Endothelial cell of umbilical vein (primary cell): ENCODE data around the gene WDR90. TPM values are rescaled to one million over a fixed set of nuclear protein-coding genes. Genes with fewer than 3 reads are reported as not detected.
A peak's percentile ranks its signal among the peaks of the same experiment; 100 is the strongest.

Source experiments
- BruUV-seq: library from RNA; stranded (reverse); fragments of 400-500 nt; replicated peaks from 2 replicates; lab custom pipeline; 2021; lab: Mats Ljungman, UMichigan
- CTCF ChIA-PET: fragments of 300-600, 350-600 bp; sonication (Branson Sonifier 250); formaldehyde crosslinking; loops from one replicate; lab custom pipeline; 2021; ENCODE audit warnings: antibody characterized with exemption, inconsistent platforms; lab: Charles Lee
- POLR2A ChIA-PET: fragments of 300-600, 350-600 bp; sonication (Branson Sonifier 250); formaldehyde crosslinking; loops from one replicate; lab custom pipeline; 2021; ENCODE audit warnings: antibody characterized with exemption, inconsistent platforms; lab: Charles Lee
- DNase-seq: peaks from one replicate; pipeline ENCODE4 v3.0.0-alpha.2; 2011; ENCODE audit warnings: low read depth, low spot score
- FAIRE-seq: peaks from 2 replicates; lab custom pipeline; 2011; peaks lifted over from hg19 to GRCh38; lab: Jason Lieb, UNC
- H2AFZ ChIP-seq: 2 replicates; pipeline ENCODE4 v1.6.0; 2012; ENCODE audit warnings: low read depth, low read length, control low read depth, inconsistent platforms
- H3K27ac ChIP-seq: 2 replicates; pipeline ENCODE4 v1.5.1; 2011; ENCODE audit warnings: low read depth, mild to moderate bottlenecking, control low read depth, low read length, moderate library complexity; ENCODE audit not compliant: insufficient read depth
- H3K27me3 ChIP-seq, 2 experiments: 2 replicates each; pipeline versions ENCODE4 v1.6.0 to v1.6.1; 2011; ENCODE audit warnings: low read length in 2 of 2, mixed read lengths in 1 of 2; ENCODE audit not compliant: control insufficient read depth in 2 of 2, insufficient read depth in 2 of 2
- H3K36me3 ChIP-seq, 2 experiments: 2 replicates in 1 of 2; 3 replicates in 1 of 2; pipeline ENCODE4 v1.5.1; 2011; ENCODE audit warnings: low read length in 2 of 2, mild to moderate bottlenecking in 1 of 2, moderate library complexity in 1 of 2; ENCODE audit not compliant: control insufficient read depth in 2 of 2, insufficient read depth in 2 of 2; ENCODE audit errors: extremely low read depth in 1 of 2
- H3K4me1 ChIP-seq: 3 replicates; pipeline ENCODE4 v1.5.1; 2011; ENCODE audit warnings: mild to moderate bottlenecking, low read length; ENCODE audit not compliant: control insufficient read depth, insufficient read depth; ENCODE audit errors: extremely low read depth
- H3K4me2 ChIP-seq: 2 replicates; pipeline ENCODE4 v1.6.1; 2011; ENCODE audit warnings: low read length, control low read depth, mixed read lengths; ENCODE audit not compliant: insufficient read depth
- H3K4me3 ChIP-seq, 3 experiments: fragments of 200-600 bp in 1 of 3; sonication (generic), shearing (Covaris generic) in 1 of 3; replicated peaks in 1 of 3; 2 replicates each; pipeline ENCODE4 v1.5.1; 2011 to 2016; ENCODE audit warnings: control low read depth in 3 of 3, low read length in 3 of 3, mild to moderate bottlenecking in 2 of 3, inconsistent platforms in 1 of 3, low read depth in 1 of 3, moderate library complexity in 1 of 3; ENCODE audit not compliant: insufficient read depth in 1 of 3
- H3K79me2 ChIP-seq: 2 replicates; pipeline ENCODE4 v1.6.0; 2012; ENCODE audit warnings: low read length, inconsistent platforms; ENCODE audit not compliant: control insufficient read depth, insufficient read depth
- H3K9ac ChIP-seq: replicated peaks from 2 replicates; pipeline ENCODE3; 2011; ENCODE audit warnings: low read length, control low read depth; ENCODE audit not compliant: insufficient read depth; ENCODE audit errors: extremely low read depth
- H3K9me1 ChIP-seq: replicated peaks from 3 replicates; pipeline ENCODE4 v1.6.0; 2011; ENCODE audit warnings: mild to moderate bottlenecking, low read length; ENCODE audit not compliant: control insufficient read depth, insufficient read depth; ENCODE audit errors: extremely low read depth
- H3K9me3 ChIP-seq: replicated peaks from 2 replicates; pipeline ENCODE4 v1.5.1; 2012; ENCODE audit warnings: low read length, inconsistent platforms; ENCODE audit not compliant: control insufficient read depth, insufficient read depth
- H4K20me1 ChIP-seq: replicated peaks from 2 replicates; pipeline ENCODE3; 2011; ENCODE audit warnings: mild to moderate bottlenecking, low read length; ENCODE audit not compliant: control insufficient read depth, insufficient read depth; ENCODE audit errors: extremely low read depth
- CTCF ChIP-seq, 2 donors: IDR thresholded peaks; 1 replicate in 1 of 2; 2 replicates in 1 of 2; pipeline ENCODE4 v1.5.1; 2011; ENCODE audit warnings: low read length in 2 of 2, mild to moderate bottlenecking in 2 of 2, moderate library complexity in 2 of 2, control low read depth in 1 of 2, inconsistent platforms in 1 of 2, low read depth in 1 of 2; ENCODE audit not compliant: insufficient read depth in 1 of 2; ENCODE audit errors: extremely low read depth in 1 of 2
- GATA2 ChIP-seq: IDR thresholded peaks from 2 replicates; pipeline ENCODE4 v1.7.0; 2011; ENCODE audit warnings: low read depth, mild to moderate bottlenecking, moderate library complexity, mixed read lengths, low read length; ENCODE audit not compliant: insufficient read length, insufficient read depth
- JUN ChIP-seq: IDR thresholded peaks from 2 replicates; pipeline ENCODE4 v1.6.1; 2011; ENCODE audit warnings: borderline replicate concordance, low read depth; ENCODE audit not compliant: insufficient read length, insufficient read depth
- POLR2AphosphoS5 ChIP-seq: IDR thresholded peaks from 2 replicates; pipeline ENCODE4 v1.6.1; 2012; ENCODE audit warnings: low read depth, mild to moderate bottlenecking, control low read depth, low read length, moderate library complexity; ENCODE audit not compliant: insufficient read depth
- dilution Hi-C: fragments of 300-500 bp; cut with MboI; formaldehyde crosslinking; loops from one replicate; pipeline ENCODE4 v1.15.0; 2019; ENCODE audit warnings: low sequenced_read_pairs; ENCODE audit not compliant: extremely low pct_ligation_motif_present
- intact Hi-C: fragments of 100-400 bp; cut with micrococcal nuclease; formaldehyde crosslinking; loops from one replicate; pipeline ENCODE4 v1.10.0; 2022
- polyA plus RNA-seq, 4 experiments: library from polyadenylated mRNA; depleted of rRNA in 3 of 4; stranded (reverse) in 3 of 4; unstranded in 1 of 4; fragments of >200 nt; gene quantifications; 2 replicates each; pipeline versions ENCODE4 v1.2.1 to v1.2.3, GENCODE V29; 2011 to 2012; ENCODE audit warnings: missing spikeins in 1 of 4
- total RNA-seq: library from RNA; stranded (reverse); gene quantifications from 2 replicates; pipeline ENCODE4 v1.2.3, GENCODE V29; 2021

The WDR90 gene
- total and polyA plus RNA-seq, 2 donors (not counting 3 experiments of a cell fraction or from before 2014, with no cell fraction given), result 22.2 to 51.8 TPM

- no peak for TF ChIP-seq JUN
- TF ChIP-seq GATA2, result no peak
- Histone ChIP-seq H3K4me3 (peak overlapping the region in 1 of 3 experiments; percentile 82), H3K27me3 (no peaks in the 10 kb centered on the region), H3K9me1 (no peaks in the 10 kb centered on the region), H3K9ac (peak overlapping the region; percentile 66), H3K9me3 (no peaks in the 10 kb centered on the region), H2AFZ (peak overlapping the region; percentile 84), H3K4me2 (no peak overlapping the region), H3K36me3 (no peaks in the 10 kb centered on the region), H3K27ac (no peak overlapping the region), H4K20me1 (no peaks in the 10 kb centered on the region), H3K4me1 (peaks cover 9% of the 10 kb centered on the region), H3K79me2 (peaks cover 8% of the 10 kb centered on the region)
- no peak for DNase-seq
- BruUV-seq, result no TSS peak
- dilution Hi-C loops, result no loop called here
- POLR2A ChIA-PET, result interaction anchor here (1.2 to 1.6 kb wide), 2 partner anchors 10 to 12 kb away, joined by 4 read pairs; partner anchors contain the start of gene WDR90
- intact Hi-C loops, result loop anchor here (1.0 kb wide), 2 partner anchors 11 to 23 kb away; no protein-coding TSS in a partner anchor
- FAIRE-seq, result no peak
- CTCF ChIA-PET, result interaction anchor here (1.2 to 1.7 kb wide), 5 partner anchors 11 to 56 kb away, joined by 3 to 8 read pairs (median 8); partner anchors contain the start of genes RAB40C and RHBDL1
Observed at GRCh38 chr16:637081-638018, 11.8 kb upstream of the WDR90 start.

GRCh38 chr16:638034-638543 lies 11.1 kb upstream of the WDR90 start:
- Histone ChIP-seq H3K27ac (no peak overlapping the region), H2AFZ (no peak overlapping the region), H3K4me1 (peaks cover 13% of the 10 kb centered on the region), H3K9me1 (no peaks in the 10 kb centered on the region), H3K79me2 (peaks cover 8% of the 10 kb centered on the region), H3K36me3 (no peaks in the 10 kb centered on the region), H3K4me2 (no peak overlapping the region), H3K9me3 (no peaks in the 10 kb centered on the region), H3K4me3 (no peak overlapping the region), H4K20me1 (no peaks in the 10 kb centered on the region), H3K9ac (no peak overlapping the region), H3K27me3 (no peaks in the 10 kb centered on the region)
- CTCF ChIA-PET, result interaction anchor here (1.1 kb wide), 1 partner anchor 23 kb away, joined by 3 read pairs; no protein-coding TSS in a partner anchor
- BruUV-seq, result no TSS peak
- POLR2A ChIA-PET, result no interaction called here
- intact Hi-C loops, result no loop called here
- dilution Hi-C loops, result no loop called here
- TF ChIP-seq CTCF (IDR thresholded peaks at IDR 0.05; ENCODE audit: extremely low read depth in 1 of 2, insufficient read depth in 1 of 2, low read depth in 1 of 2, low read length in 2 of 2), result no peak
- no peak for TF ChIP-seq JUN
- TF ChIP-seq POLR2AphosphoS5, result no peak
- FAIRE-seq, result no peak
- no peak for DNase-seq
